Astrocyte (in vitro differentiated cells and primary cell): ENCODE results near the gene SAMD10. TPM values are rescaled to one million over a fixed set of nuclear protein-coding genes. Genes with fewer than 3 reads are reported as not detected.
A peak's percentile ranks its signal among the peaks of the same experiment; 100 is the strongest.

Source experiments
- DNase-seq: peaks from one replicate; pipeline ENCODE4 v3.0.0-alpha.2; 2010; ENCODE audit warnings: low read depth
- FAIRE-seq: peaks from 2 replicates; lab custom pipeline; 2011; peaks lifted over from hg19 to GRCh38; lab: Jason Lieb, UNC
- H2AFZ ChIP-seq: 2 replicates; pipeline ENCODE4 v1.6.0; 2012; ENCODE audit warnings: low read depth, low read length, inconsistent platforms
- H3K27ac ChIP-seq: 2 replicates; pipeline ENCODE4 v1.5.1; 2011; ENCODE audit warnings: low read depth, low read length, inconsistent platforms
- H3K27me3 ChIP-seq: 2 replicates; pipeline ENCODE4 v1.6.0; 2011; ENCODE audit warnings: low read length, inconsistent platforms; ENCODE audit not compliant: insufficient read depth
- H3K36me3 ChIP-seq: 2 replicates; pipeline ENCODE4 v1.5.1; 2011; ENCODE audit warnings: low read length, inconsistent platforms; ENCODE audit not compliant: insufficient read depth
- H3K4me1 ChIP-seq: 2 replicates; pipeline ENCODE4 v1.5.1; 2011; ENCODE audit warnings: low read length, inconsistent platforms; ENCODE audit not compliant: insufficient read depth
- H3K4me2 ChIP-seq: 2 replicates; pipeline ENCODE4 v1.6.0; 2012; ENCODE audit warnings: low read length, inconsistent platforms
- H3K4me3 ChIP-seq: 2 replicates; pipeline ENCODE4 v1.5.1; 2011; ENCODE audit warnings: low read depth, mild to moderate bottlenecking, low read length, inconsistent platforms; ENCODE audit not compliant: insufficient read depth
- H3K79me2 ChIP-seq: 2 replicates; pipeline ENCODE4 v1.6.0; 2012; ENCODE audit warnings: mild to moderate bottlenecking, low read length, inconsistent platforms; ENCODE audit not compliant: insufficient read depth
- H3K9ac ChIP-seq: 2 replicates; pipeline ENCODE4 v1.6.0; 2012; ENCODE audit warnings: mild to moderate bottlenecking, low read length, inconsistent platforms
- H3K9me3 ChIP-seq: 2 replicates; pipeline ENCODE4 v1.5.1; 2012; ENCODE audit warnings: low read depth, mild to moderate bottlenecking, low read length, inconsistent platforms; ENCODE audit not compliant: insufficient read depth
- H4K20me1 ChIP-seq: 2 replicates; pipeline ENCODE4 v1.6.0; 2012; ENCODE audit warnings: low read length, inconsistent platforms; ENCODE audit not compliant: insufficient read depth
- H3K27ac Mint-ChIP-seq: one replicate; pipeline ENCODE4 v1.8.0; 2021; ENCODE audit warnings: mild to moderate bottlenecking, mixed read lengths; ENCODE audit not compliant: unreplicated experiment
- H3K27me3 Mint-ChIP-seq: one replicate; pipeline ENCODE4 v1.8.0; 2021; ENCODE audit warnings: low read depth, mixed read lengths; ENCODE audit not compliant: unreplicated experiment
- H3K36me3 Mint-ChIP-seq: one replicate; pipeline ENCODE4 v1.8.0; 2021; ENCODE audit warnings: low read depth, mixed read lengths; ENCODE audit not compliant: unreplicated experiment
- H3K4me1 Mint-ChIP-seq: one replicate; pipeline ENCODE4 v1.8.0; 2021; ENCODE audit warnings: low read depth, mixed read lengths; ENCODE audit not compliant: unreplicated experiment
- H3K4me3 Mint-ChIP-seq: one replicate; pipeline ENCODE4 v1.8.0; 2021; ENCODE audit warnings: mild to moderate bottlenecking, moderate library complexity, mixed read lengths; ENCODE audit not compliant: unreplicated experiment
- H3K9me3 Mint-ChIP-seq: one replicate; pipeline ENCODE4 v1.8.0; 2021; ENCODE audit warnings: mild to moderate bottlenecking, mixed read lengths; ENCODE audit not compliant: unreplicated experiment
- EZH2 ChIP-seq: IDR thresholded peaks from 2 replicates; pipeline ENCODE4 v1.6.1; 2012; ENCODE audit warnings: mild to moderate bottlenecking, low read length, inconsistent platforms; ENCODE audit not compliant: insufficient read depth
- total RNA-seq: library from RNA; stranded (reverse); gene quantifications from 2 replicates; pipeline ENCODE4 v1.2.1, GENCODE V29; 2021
- TF ChIP-seq, protein P1 (sequence below): IDR thresholded peaks from 2 replicates; pipeline ENCODE4 v1.5.1; 2011; ENCODE audit warnings: low read depth, mild to moderate bottlenecking, inconsistent platforms, low read length, moderate library complexity; ENCODE audit not compliant: insufficient read depth

Gene SAMD10
- total RNA-seq, 1 donor from 2014 or later, result 4.3 TPM

DNA sequence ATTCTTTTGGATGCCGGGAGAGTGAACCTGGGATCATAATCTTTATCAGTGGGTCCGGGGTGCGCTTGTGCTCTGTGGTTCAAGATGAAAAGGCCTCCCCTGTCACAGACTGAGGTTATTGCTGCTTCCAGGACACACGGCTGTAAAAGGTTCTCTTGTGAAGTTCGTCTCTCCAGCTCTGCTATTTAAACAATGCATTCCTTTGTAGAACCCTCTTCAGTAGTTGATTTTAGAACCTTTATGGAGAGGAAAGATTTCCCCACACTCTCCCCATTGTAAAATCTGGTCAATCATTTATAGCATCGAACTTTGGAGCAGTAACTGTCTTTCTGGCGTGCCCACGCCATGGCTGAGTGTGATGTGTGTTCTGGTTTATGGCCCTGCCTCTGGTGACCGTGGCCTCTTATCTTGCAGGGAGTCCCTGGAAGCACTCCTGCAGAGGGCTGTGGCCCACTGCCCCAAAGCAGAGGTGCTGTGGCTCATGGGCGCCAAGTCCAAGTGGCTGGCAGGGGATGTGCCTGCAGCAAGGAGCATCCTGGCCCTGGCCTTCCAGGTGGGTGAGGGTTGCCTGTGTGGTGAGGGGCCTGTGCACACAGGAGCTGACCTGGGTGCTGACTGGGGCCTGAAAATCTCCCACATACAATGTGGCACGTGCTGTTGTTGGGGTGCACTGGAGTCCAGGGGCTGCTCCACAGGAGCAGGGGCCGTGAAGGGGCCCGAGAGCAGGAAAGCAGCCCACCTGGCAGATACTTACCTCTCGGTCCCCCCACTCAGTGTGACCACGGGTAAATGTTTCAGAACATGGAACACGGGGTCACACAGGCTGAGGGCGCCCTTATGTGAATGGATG lies 44.9 kb upstream of the SAMD10 start:
- Mint-ChIP-seq H3K4me3 (no peak overlapping the region), H3K4me1 (peaks cover 3% of the 10 kb centered on the region), H3K27ac (no peak overlapping the region), H3K27me3 (no peaks in the 10 kb centered on the region), H3K9me3 (no peaks in the 10 kb centered on the region), H3K36me3 (peaks cover 29% of the 10 kb centered on the region)
- FAIRE-seq, result no peak
- peaks cover 17% of the 10 kb centered on the region for H3K36me3 ChIP-seq
- no peaks in the 10 kb centered on the region for H3K27me3 ChIP-seq
- no peak overlapping the region for H3K9ac ChIP-seq
- H3K4me3 ChIP-seq, result no peak overlapping the region
- TF ChIP-seq, protein P1, sequence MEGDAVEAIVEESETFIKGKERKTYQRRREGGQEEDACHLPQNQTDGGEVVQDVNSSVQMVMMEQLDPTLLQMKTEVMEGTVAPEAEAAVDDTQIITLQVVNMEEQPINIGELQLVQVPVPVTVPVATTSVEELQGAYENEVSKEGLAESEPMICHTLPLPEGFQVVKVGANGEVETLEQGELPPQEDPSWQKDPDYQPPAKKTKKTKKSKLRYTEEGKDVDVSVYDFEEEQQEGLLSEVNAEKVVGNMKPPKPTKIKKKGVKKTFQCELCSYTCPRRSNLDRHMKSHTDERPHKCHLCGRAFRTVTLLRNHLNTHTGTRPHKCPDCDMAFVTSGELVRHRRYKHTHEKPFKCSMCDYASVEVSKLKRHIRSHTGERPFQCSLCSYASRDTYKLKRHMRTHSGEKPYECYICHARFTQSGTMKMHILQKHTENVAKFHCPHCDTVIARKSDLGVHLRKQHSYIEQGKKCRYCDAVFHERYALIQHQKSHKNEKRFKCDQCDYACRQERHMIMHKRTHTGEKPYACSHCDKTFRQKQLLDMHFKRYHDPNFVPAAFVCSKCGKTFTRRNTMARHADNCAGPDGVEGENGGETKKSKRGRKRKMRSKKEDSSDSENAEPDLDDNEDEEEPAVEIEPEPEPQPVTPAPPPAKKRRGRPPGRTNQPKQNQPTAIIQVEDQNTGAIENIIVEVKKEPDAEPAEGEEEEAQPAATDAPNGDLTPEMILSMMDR, result no peak
- no peak for TF ChIP-seq EZH2
- DNase-seq, result no peak
- peaks cover 47% of the 10 kb centered on the region for H4K20me1 ChIP-seq
- no peak overlapping the region for H3K4me2 ChIP-seq
- no peak overlapping the region for H3K27ac ChIP-seq
- no peaks in the 10 kb centered on the region for H3K79me2 ChIP-seq
- H3K4me1 ChIP-seq, result no peaks in the 10 kb centered on the region
- no peaks in the 10 kb centered on the region for H3K9me3 ChIP-seq
- H2AFZ ChIP-seq, result no peak overlapping the region

DNA sequence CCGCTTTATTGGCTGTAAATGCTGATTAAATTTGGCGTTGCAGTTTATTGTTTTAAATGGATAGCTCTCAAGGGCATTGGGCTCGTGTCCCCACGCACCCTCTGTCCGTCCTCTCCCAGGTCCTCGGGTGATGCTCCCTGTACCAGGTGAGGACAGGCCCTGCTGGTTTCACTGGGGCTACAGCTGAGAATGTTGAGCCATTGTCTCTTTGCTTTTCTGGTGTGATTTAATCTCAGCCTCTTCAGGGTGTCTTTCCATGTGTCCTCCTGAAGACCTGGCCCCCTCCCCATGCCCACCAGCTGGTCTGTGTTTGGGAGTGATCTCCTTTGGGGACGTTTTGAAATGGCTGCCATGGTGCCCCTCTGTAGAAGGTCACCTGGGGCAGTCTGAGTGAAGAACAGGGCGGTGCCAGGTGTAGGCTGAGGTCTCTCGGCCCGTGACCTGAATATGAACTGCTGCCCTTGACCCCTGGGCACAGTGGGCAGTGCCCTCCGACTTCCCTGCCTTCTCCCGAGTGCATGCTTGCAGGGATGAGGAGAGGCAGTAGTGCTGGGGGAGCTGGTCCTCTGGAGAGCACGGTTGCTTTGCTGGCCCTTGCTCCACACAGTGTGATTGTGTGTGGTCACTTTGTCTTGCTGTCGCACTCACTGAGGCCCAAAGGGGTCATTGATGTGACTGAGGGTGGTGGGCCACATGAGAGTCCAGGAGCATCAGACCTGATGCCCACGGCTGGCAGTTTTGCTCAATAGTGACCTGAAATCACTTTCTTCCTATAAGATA lies 44.1 kb upstream of the SAMD10 start:
- Histone ChIP-seq H3K4me3 (no peak overlapping the region), H3K36me3 (peaks cover 19% of the 10 kb centered on the region), H3K9ac (no peak overlapping the region), H3K27me3 (no peaks in the 10 kb centered on the region), H3K4me1 (no peaks in the 10 kb centered on the region), H3K4me2 (no peak overlapping the region), H4K20me1 (peaks cover 43% of the 10 kb centered on the region), H3K79me2 (no peaks in the 10 kb centered on the region), H3K9me3 (no peaks in the 10 kb centered on the region), H2AFZ (no peak overlapping the region), H3K27ac (no peak overlapping the region)
- no peak overlapping the region for H3K4me3 Mint-ChIP-seq
- H3K36me3 Mint-ChIP-seq, result peaks cover 29% of the 10 kb centered on the region
- no peak for DNase-seq
- TF ChIP-seq, protein P1, result no peak
- TF ChIP-seq EZH2, result no peak
- no peaks in the 10 kb centered on the region for H3K27me3 Mint-ChIP-seq
- H3K4me1 Mint-ChIP-seq, result peaks cover 3% of the 10 kb centered on the region
- H3K27ac Mint-ChIP-seq, result peak overlapping the region; percentile 18
- no peak for FAIRE-seq
- H3K9me3 Mint-ChIP-seq, result no peaks in the 10 kb centered on the region
